Endometrial microvascular endothelial cells (primary cell): Measurements from ENCODE around the gene MOB3A. TPM values are rescaled to one million over a fixed set of nuclear protein-coding genes. Genes with fewer than 3 reads are reported as not detected.
"Not testable (repeated sequence)": the region's sequence is repeated elsewhere in the genome, so short reads cannot be mapped to it uniquely, and the experiment has no call there.

Experiments used
- in situ Hi-C: cut with HindIII; loops from 2 replicates; pipeline ENCODE4 v1.10.0; 2017; ENCODE audit warnings: low sequenced_read_pairs, low pct_unique_long_range_greater_than_20kb; ENCODE audit errors: inconsistent ontology term
- total RNA-seq: library from RNA; depleted of rRNA; stranded (reverse); fragments of >200 nt; gene quantifications from one replicate; pipeline ENCODE4 v1.2.3, GENCODE V29; 2015; ENCODE audit errors: inconsistent ontology term

The MOB3A gene
- total RNA-seq, 1 donor from 2014 or later, result 66.6 TPM

- in situ Hi-C loops, result no loop called here
Measured at GRCh38 chr19:2111886-2112285, 15.8 kb upstream of the MOB3A start.

- in situ Hi-C loops, result no loop called here
Measured at GRCh38 chr19:2111425-2111824, 15.3 kb upstream of the MOB3A start.

- in situ Hi-C loops, result no loop called here
Measured at GRCh38 chr19:2110822-2111221, 14.7 kb upstream of the MOB3A start.

- in situ Hi-C loops, result no loop called here
Measured at GRCh38 chr19:2109046-2109864, 13.1 kb upstream of the MOB3A start.

GRCh38 chr19:2108251-2109016 lies 12.3 kb upstream of the MOB3A start:
- in situ Hi-C loops, result no loop called here

GRCh38 chr19:2103045-2103707 lies 7.0 kb upstream of the MOB3A start:
- in situ Hi-C loops, result no loop called here

GRCh38 chr19:2101417-2102335 lies 5.5 kb upstream of the MOB3A start:
- in situ Hi-C loops, result no loop called here

DNA sequence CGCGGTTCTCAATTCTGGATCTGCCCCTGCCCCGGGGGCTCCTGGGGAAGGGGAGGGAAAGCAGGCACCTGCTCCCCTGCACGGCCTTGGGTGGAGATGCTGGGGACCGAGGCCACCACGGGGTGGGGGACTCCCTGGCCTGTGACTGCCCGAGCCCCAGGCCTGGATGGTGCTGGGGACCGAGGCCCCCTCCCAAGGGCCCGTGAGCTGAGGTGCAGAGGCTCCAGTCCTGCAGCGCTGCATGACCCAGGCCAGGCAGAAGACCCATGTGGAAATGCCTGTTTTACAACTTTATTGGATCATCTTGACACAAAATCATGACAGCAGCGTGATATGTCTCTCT lies 4.6 kb upstream of the MOB3A start:
- in situ Hi-C loops, result no loop called here

- in situ Hi-C loops, result no loop called here
Measured at GRCh38 chr19:2099937-2100718, 4.0 kb upstream of the MOB3A start.

- in situ Hi-C loops, result no loop called here
Measured at GRCh38 chr19:2099054-2099501, 3.0 kb upstream of the MOB3A start.

DNA sequence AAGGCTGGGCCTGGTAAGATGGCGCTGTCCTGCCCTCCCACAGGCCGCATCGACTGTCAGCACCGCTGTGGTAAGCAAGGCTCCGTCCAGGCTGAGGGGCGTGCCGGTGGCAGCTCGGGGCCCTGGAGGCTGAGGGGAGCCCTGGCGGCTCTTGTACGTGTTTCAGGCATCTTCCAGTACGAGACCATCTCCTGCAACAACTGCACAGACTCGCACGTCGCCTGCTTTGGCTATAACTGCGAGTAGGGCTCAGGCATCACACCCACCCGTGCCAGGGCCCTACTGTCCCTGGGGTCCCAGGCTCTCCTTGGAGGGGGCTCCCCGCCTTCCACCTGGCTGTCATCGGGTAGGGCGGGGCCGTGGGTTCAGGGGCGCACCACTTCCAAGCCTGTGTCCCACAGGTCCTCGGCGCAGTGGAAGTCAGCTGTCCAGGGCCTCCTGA lies 1.8 kb upstream of the MOB3A start:
- in situ Hi-C loops, result no loop called here

GRCh38 chr19:2097203-2097885 lies 1.2 kb upstream of the MOB3A start:
- in situ Hi-C loops, result no loop called here

- in situ Hi-C loops, result no loop called here
Measured at GRCh38 chr19:2096480-2097202, 515 bp upstream of the MOB3A start, which contains the start of gene IZUMO4. IZUMO4 (plus strand) TSS chr19:2096915; CDS start chr19:2096946, 31 bp downstream.

GRCh38 chr19:2091926-2092525 lies 4.1 kb downstream of the MOB3A start:
- in situ Hi-C loops, result not testable (repeated sequence)

DNA sequence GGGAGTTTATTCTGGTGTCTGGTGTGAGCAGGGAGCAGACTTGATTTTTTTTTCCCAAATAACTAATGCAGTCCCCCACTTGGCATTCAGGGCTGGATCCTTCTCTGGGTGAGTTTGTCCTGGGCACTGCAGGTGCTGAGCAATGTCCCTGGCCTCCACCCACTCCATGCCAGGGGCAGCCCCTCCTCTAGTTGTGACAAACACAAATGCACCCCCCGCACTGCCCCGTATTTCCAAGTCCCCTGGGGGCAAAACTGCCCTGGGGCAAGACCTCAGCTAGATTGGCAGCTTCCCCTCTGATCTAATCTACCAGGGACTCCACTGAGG lies 6.4 kb downstream of the MOB3A start:
- in situ Hi-C loops, result no loop called here

DNA sequence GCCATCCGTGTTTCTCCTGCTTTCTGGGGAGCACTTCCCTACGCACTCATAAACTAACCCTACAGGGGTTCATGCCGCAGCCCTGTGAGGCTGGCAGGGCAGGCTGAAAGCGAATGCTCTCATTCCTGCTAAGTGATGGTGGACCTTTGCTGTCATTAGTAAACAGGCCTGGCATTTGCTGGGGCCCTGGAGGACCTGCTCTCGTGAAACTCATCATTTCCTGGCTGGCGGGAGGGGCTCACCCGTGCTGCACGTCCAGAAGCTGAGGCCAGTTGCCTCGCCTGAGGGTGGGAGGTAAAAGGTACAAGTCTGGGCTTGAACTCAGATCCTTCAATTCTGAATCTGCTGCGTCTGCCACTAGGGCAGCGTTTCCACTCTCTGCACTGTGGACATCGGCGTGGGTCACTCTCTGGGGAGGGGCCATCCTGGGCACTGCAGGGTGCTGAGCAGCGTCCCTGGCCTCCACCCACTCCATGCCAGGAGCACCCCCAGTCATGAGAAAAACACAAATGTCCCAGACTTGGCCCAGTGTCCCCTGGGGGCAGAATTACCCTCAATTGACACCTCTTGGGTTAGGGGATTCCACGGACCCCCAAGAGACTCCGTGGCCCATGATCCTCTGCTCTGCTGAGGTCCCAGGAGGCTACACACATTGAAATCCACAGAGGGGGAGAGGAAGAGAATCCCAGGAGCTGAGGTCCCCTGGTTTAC lies 7.0 kb downstream of the MOB3A start:
- in situ Hi-C loops, result no loop called here
